ENCODE data around the gene THOC5.
"Not testable (repeated sequence)": the region's sequence is repeated elsewhere in the genome, so short reads cannot be mapped to it uniquely, and the experiment has no call there.

The THOC5 gene

GRCh38 chr22:29559853-29560252 lies 6.3 kb upstream of the THOC5 start:
- DNase-seq: no peak

DNA sequence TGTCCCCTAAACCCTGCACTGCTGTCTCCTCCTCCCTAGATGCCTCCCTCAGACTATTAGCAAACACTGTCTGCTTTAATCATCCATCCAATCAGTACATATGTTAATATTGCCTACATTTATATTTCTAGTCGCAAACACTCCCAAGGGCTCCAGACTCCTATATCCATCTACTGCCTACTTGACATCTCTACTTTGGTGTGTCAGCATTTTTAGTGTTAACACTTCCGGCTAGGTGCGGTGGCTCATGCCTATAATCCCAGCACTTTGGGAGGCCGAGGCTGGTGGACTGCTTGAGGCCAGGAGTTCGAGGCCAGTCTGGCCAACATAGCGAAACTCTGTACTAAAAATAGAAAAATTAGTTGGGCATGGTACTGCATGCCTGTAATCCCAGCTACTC lies 5.5 kb upstream of the THOC5 start:
- no peak for DNase-seq

- no peak for DNase-seq
Measured at GRCh38 chr22:29555065-29555644, 1.6 kb upstream of the THOC5 start.

DNA sequence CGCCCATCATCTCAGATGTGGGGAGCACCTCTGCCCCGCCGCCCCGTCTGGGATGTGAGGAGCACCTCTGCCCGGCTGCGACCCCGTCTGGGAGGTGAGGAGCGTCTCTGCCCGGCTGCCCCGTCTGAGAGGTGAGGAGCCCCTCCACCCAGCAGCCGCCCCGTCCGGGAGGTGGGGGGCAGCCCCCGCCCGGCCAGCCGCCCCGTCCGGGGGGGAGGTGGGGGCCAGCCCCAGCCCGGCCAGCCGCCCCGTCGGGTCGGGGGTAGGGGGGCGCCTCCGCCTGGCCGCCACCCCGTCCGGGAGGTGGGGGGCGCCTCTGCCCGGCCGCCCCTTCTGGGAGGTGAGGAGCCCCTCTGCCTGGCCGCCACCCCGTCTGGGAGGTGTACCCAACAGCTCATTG lies 1.2 kb downstream of the THOC5 start:
- not testable (repeated sequence) for DNase-seq

DNA sequence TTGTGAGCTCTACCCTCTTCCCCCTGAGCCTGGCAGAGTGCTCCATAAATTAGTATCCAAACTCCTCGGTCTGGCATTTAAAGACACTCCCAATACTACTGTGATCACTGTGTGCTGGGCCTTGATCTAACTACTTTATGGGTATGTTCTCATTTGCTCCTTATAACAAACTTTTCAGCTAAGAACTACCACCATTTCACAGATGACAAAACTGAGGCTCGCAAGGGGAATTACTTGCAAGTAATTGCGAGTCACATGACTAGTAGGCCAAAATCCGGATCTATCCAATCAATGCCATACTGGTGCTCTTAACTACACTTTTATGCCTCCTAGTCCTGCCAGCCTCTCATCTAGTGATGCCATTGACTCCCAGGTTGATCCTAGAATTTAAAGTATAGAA lies 3.6 kb downstream of the THOC5 start:
- DNase-seq: no peak

DNA sequence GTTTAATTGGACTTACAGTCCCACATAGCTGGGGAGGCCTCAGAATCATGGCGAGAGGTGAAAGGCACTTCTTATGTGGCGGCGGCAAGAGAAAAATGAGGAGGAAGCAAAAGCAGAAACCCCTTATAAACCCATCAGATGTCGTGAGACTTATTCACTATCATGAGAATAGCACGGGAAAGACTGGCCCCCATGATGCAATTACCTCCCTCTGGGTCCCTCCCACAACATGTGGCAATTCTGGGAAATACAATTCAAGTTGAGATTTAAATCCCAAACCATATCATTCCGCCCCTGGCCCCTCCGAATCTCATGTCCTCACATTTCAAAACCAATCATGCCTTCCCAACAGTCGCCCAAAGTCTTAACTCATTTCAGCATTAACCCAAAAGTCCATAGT lies 8.5 kb downstream of the THOC5 start:
- DNase-seq: not testable (repeated sequence)

GRCh38 chr22:29541845-29542244 lies 11.7 kb downstream of the THOC5 start:
- no peak for DNase-seq

GRCh38 chr22:29539105-29539504 lies 14.5 kb downstream of the THOC5 start:
- DNase-seq: no peak

DNA sequence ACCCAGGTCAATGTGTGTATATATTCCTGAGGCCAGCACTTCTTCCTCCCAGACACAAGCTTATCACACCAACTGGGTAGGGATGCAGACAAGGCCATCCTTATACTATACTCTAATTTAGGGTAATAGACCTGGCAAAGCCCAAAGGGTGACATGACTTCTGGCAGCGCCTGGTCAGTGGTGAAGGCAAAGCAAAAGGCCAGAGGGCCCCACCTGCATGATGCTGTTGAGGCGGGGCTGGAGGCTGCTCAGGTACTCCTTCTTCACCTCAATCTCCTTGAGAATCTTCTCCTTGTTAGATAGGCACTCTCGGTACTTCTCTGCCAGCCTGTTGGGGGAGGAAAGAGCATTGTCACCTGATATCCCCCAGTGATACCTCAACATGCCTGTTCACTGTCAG lies 17.1 kb downstream of the THOC5 start:
- DNase-seq: no peak

DNA sequence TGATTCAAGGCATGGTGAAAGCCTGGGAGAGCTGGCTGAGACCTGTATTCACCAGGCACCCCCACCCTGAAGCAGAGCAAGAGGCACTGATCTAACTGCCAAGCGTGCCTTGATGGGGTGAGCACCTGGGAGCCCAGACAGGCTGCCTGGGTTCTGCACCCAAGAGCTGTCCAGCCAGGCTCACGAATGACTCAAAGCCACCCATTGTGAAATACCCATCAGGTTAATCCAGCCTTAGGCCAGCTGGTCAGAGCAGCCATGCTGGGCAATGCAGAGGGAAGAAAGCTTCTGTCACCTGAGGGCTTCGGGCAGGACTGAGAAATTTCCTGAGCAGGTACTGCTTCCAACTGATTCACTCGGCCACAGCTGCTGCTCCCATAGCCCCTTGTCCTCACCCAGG lies 22.1 kb downstream of the THOC5 start:
- no peak for DNase-seq

- DNase-seq: no peak
Measured at GRCh38 chr22:29530716-29531115, 22.8 kb downstream of the THOC5 start.

DNA sequence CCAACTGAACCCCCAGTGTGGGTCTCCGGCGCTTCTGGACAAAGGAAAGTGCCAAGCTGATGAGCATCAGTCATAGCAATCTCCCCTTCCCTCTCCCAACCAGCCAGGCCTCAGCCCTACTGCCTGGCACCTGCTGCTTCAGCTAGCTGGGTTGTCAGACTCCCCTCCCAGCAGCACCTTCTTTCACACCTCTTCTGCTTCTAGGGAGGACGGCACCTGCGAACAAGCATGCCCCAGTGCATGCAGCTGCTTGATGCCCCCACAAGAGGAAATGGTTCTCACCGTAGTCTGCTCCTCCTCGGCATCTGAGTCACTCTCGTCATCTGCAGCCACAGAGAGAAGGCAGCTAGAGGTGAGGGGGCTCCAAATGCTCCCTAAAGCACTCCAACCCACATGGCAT lies 25.4 kb downstream of the THOC5 start:
- DNase-seq: no peak

DNA sequence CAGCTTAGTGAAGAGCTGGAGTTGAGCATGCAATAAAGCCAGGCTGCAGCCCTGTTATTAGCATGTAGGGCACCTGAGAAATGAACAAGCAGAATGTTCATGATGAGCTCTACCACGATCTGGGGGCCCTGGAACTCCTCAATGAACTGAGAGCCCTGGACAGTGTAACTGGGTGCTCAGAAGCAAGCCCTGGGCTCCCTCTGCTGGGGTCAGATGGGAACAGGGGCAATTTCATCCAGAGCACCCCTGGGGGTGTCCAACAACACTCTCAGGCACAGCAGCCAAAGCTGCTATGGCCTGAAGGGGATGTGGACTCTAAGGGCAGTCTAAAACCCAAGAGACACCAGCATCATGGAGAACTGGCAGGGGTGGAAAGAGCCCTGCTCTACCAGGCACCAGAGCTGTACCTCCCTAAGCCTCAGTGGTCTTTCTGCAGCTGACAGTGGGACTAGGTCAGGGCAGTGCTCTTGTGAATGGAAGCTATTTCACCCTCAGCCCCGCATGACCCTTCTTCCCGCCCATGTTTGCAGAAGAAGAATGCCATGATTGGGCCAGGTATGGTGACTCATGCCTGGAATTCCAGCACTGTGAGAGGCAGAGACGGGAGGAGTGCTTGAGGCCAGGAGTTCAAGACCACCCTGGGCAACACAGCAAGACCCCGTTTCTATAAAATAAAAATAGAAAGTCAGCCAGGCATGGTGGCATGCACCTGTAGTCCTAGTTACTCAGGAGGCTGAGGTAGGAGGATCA lies 28.9 kb downstream of the THOC5 start:
- no peak for DNase-seq

GRCh38 chr22:29523761-29524160 lies 29.8 kb downstream of the THOC5 start:
- no peak for DNase-seq

DNA sequence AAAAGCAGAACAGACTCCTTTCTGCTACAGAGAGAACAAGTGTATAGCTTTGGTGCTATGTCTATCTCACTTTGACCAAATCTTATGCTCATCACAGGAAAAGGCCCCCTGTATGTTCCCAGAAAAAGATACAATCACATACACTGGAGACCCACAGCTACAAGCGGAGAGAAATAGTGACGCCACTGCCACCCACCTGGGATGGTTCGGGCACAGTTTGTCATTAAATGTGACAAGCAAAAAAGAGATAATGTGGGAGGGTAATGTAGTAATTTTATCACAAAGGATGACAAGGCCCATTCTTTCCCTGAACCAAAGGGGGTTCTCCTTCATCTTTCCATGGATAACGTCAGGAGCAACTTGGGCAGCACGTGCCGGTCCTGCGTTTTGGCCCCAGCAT lies 32.0 kb downstream of the THOC5 start:
- no peak for DNase-seq

GRCh38 chr22:29520851-29521250 lies 32.7 kb downstream of the THOC5 start:
- DNase-seq: no peak

DNA sequence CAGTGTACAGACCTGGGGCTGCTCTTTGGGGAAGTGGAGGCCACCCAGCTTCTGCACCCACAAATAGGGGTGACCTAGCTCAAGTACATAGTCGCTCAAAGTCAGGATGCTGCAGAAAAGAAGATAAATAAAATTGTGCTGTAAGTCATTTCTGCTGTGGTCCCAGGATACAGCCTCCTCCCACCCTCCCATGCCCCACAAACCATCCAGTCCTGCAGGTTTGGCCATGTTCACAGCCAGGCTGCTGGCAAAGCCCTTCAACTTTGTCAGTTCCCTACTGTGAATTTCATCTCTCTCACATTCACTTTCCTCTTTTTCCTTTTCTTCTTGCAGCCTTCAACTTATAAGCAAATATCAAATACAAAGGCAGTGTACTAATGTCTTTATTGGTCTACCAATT lies 33.6 kb downstream of the THOC5 start:
- no peak for DNase-seq

DNA sequence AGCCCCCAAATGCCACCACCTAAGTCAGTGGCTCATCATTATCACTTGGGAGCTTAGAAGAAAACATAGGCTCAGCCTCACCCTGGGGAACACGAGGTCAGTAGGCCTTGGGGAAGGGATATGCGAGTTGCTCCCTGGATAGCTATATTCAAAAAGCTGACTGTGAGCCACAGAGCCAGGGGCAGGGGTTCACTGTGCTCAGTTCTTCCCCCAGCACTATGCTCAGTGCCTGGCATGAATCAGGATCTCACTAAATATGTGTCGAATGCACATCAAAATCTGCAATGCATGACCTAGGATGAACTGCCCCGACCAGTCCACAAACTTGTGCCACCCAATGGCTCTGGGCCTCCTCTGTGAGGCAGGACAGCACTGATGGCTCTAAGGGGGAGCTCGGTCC lies 35.1 kb downstream of the THOC5 start:
- no peak for DNase-seq

DNA sequence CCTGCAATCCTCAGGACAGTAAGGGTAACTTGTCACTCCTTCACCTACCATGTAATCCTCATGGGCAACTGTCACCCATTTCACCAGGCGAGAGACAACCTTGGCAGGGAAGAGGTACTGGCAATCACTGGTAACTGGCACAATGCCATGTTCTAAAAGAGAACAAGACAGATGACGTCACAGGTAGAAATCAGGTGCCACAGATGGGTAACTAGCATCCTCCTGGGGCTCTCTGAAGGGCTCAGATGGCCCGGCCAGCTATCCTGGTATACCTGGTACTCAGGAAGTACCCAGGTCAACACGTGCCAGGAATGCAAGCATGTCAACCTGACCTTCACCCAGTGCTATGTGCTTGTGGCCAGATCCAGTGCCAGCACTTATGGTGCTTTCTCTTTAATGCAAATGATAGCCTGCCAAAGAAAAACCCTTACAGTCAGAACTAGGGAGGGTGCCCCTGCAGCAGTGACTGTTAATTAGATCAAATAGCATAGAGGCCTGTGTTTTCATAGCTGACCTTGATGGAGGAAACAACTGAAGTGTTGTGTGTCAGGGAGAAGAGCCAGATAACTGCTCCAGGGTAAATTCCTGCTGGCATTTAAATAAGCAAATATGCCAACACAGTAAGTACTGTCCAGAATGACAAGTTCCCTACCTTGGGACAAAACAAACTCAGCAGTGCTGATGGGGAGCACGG lies 36.2 kb downstream of the THOC5 start:
- DNase-seq: no peak

- DNase-seq: no peak
Measured at GRCh38 chr22:29512031-29512430, 41.5 kb downstream of the THOC5 start.

GRCh38 chr22:29511126-29511862 lies 42.3 kb downstream of the THOC5 start:
- DNase-seq: no peak

GRCh38 chr22:29510542-29510941 lies 43.0 kb downstream of the THOC5 start:
- no peak for DNase-seq

GRCh38 chr22:29509815-29510214 lies 43.7 kb downstream of the THOC5 start:
- no peak for DNase-seq

GRCh38 chr22:29509298-29509697 lies 44.3 kb downstream of the THOC5 start:
- DNase-seq: no peak
